ENCODE data around the gene PADI3. TPM values are rescaled to one million over a fixed set of nuclear protein-coding genes. Genes with fewer than 3 reads are reported as not detected.
"Not testable (repeated sequence)": the region's sequence is repeated elsewhere in the genome, so short reads cannot be mapped to it uniquely, and the experiment has no call there.

The PADI3 gene
- total and polyA plus RNA-seq, 4 experiments from 2014 or later, result not detected

DNA sequence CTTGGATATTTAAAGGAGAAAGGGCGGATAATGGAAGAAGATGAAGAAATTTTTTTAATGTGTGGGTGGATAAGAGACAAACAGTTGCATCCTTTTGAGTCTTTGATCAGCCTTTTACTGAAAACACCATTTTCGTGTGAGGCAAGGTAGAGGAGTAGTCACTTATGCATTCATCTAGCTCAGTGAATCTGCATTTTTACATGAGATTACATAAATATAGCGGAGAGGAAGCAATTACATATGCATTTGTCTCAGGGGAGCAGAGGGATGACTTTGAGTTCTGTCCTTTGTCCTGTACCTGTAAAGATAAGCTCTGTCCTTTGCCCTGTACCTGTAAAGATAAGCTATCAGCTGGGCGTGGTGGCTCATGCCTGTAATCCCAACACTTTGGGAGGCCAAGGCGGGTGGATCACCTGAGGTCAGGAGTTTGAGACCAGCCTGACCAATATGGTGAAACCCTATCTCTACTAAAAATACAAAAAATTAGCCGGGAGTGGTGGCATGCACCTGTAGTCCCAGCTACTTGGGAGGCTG lies 73.0 kb downstream of the PADI3 start:
- POLR2A ChIA-PET (ENCODE audit: partially characterized antibody); H3K4me3 ChIP-seq (ENCODE audit: low read length in 2 of 2); H3K36me3 Mint-ChIP-seq; H3K27ac Mint-ChIP-seq; H3K4me3 Mint-ChIP-seq; H3K36me3 ChIP-seq (ENCODE audit: insufficient read depth, low read length); H3K27me3 ChIP-seq (ENCODE audit: insufficient read depth, low read length); intact Hi-C loops (cut with micrococcal nuclease); H3K27ac ChIP-seq (ENCODE audit: low read depth, low read length); H3K9me3 Mint-ChIP-seq; H3K4me1 ChIP-seq (ENCODE audit: insufficient read depth, low read length); H3K9me3 ChIP-seq (ENCODE audit: control insufficient read depth in 1 of 2, low read length in 2 of 2); DNase-seq; H3K4me1 Mint-ChIP-seq: not testable (repeated sequence)
- CTCF ChIA-PET (ENCODE audit: partially characterized antibody), result interaction anchor here (0.7 kb wide), 1 partner anchor 198 kb away, joined by 3 read pairs; no protein-coding TSS in a partner anchor
- H3K27me3 Mint-ChIP-seq, result peaks cover 0 to 13% of the 10 kb centered on the region in 2 donors

DNA sequence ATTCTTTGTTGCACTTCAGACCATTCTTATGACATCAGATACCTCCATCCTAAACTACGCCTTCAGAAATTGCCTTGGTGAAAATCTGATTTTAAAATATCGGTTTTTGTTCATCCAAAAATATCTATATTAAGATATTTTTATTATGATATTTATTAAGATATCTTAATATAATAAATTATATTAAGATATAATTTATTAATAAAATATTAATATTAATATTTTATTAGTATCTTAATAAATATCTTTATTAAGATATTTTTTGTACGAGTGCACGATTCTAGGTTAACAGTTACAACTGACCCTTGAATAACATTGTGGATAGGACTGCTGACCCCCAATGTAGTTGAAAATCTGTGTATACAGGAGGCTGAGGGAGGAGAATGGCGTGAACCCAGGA lies 80.0 kb downstream of the PADI3 start:
- Histone ChIP-seq H3K27ac (ENCODE audit: low read depth, low read length) (no peak overlapping the region), H3K27me3 (ENCODE audit: insufficient read depth, low read length) (no peaks in the 10 kb centered on the region), H3K4me1 (ENCODE audit: insufficient read depth, low read length) (no peaks in the 10 kb centered on the region), H3K4me3 (ENCODE audit: low read length in 2 of 2) (no peak overlapping the region), H3K9me3 (ENCODE audit: control insufficient read depth in 1 of 2, low read length in 2 of 2) (no peaks in the 10 kb centered on the region), H3K36me3 (ENCODE audit: insufficient read depth, low read length) (no peaks in the 10 kb centered on the region)
- intact Hi-C loops (cut with micrococcal nuclease), result no loop called here
- no peaks in the 10 kb centered on the region for H3K36me3 Mint-ChIP-seq
- H3K27ac Mint-ChIP-seq, result no peak overlapping the region
- peaks cover 0 to 13% (median 5%) of the 10 kb centered on the region in 8 donors for H3K9me3 Mint-ChIP-seq
- peaks cover 10 to 16% of the 10 kb centered on the region in 2 donors for H3K27me3 Mint-ChIP-seq
- ChIA-PET CTCF (ENCODE audit: partially characterized antibody) (no interaction called here), POLR2A (ENCODE audit: partially characterized antibody) (no interaction called here)
- H3K4me1 Mint-ChIP-seq, result no peaks in the 10 kb centered on the region
- no peak for DNase-seq
- H3K4me3 Mint-ChIP-seq, result no peak overlapping the region

DNA sequence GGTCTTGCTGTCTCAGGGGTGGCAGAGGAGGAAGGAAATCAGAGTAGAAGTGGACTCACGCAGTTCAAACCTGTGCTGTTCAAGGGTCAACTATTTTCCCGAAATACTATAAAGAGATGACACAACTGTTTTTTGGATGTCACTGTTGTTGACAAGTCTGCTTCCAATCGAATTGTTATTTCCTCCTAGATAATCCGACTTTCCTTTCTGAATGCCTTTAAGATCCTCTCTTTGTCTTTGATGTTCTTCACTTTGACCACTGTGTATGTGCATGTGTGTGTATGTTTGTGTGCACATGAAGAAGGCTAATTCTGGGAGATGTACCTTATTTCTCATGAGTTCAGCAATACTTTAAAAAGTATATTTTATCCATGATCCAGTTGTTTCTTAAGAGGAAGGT lies 80.7 kb downstream of the PADI3 start:
- Mint-ChIP-seq H3K27ac (no peak overlapping the region), H3K36me3 (no peaks in the 10 kb centered on the region), H3K27me3 (peaks cover 9 to 16% of the 10 kb centered on the region in 2 donors), H3K4me1 (no peaks in the 10 kb centered on the region), H3K9me3 (peaks cover 0 to 11% (median 4%) of the 10 kb centered on the region in 8 donors), H3K4me3 (no peak overlapping the region)
- H3K27me3 ChIP-seq (ENCODE audit: insufficient read depth, low read length), result no peaks in the 10 kb centered on the region
- CTCF ChIA-PET (ENCODE audit: partially characterized antibody), result no interaction called here
- no peaks in the 10 kb centered on the region for H3K4me1 ChIP-seq (ENCODE audit: insufficient read depth, low read length)
- POLR2A ChIA-PET (ENCODE audit: partially characterized antibody), result no interaction called here
- no peak overlapping the region for H3K4me3 ChIP-seq (ENCODE audit: low read length in 2 of 2)
- H3K36me3 ChIP-seq (ENCODE audit: insufficient read depth, low read length), result no peaks in the 10 kb centered on the region
- no peak for DNase-seq
- no peaks in the 10 kb centered on the region for H3K9me3 ChIP-seq (ENCODE audit: control insufficient read depth in 1 of 2, low read length in 2 of 2)
- H3K27ac ChIP-seq (ENCODE audit: low read depth, low read length), result no peak overlapping the region
- intact Hi-C loops (cut with micrococcal nuclease), result loop anchor here (10.0 kb wide), 1 partner anchor 205 kb away; no protein-coding TSS in a partner anchor

DNA sequence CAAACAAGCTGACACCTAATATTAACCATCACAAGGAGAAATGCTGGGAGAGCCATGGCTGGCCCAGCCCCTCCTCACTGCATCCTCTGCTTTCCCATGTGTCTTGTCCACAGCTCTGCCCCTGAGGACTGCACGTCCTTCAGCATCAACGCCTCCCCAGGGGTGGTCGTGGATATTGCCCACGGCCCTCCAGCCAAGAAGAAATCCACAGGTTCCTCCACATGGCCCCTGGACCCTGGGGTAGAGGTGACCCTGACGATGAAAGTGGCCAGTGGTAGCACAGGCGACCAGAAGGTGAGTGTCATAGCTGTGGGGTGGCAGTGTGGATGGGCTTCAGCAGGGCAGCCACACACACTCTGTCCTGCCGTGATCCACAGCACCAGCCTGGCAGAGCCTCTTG lies 82.0 kb downstream of the PADI3 start:
- Histone ChIP-seq H3K27ac (ENCODE audit: low read depth, low read length) (no peak overlapping the region), H3K4me1 (ENCODE audit: insufficient read depth, low read length) (no peaks in the 10 kb centered on the region), H3K27me3 (ENCODE audit: insufficient read depth, low read length) (no peaks in the 10 kb centered on the region), H3K36me3 (ENCODE audit: insufficient read depth, low read length) (no peaks in the 10 kb centered on the region), H3K9me3 (ENCODE audit: control insufficient read depth in 1 of 2, low read length in 2 of 2) (no peaks in the 10 kb centered on the region), H3K4me3 (ENCODE audit: low read length in 2 of 2) (no peak overlapping the region)
- Mint-ChIP-seq H3K27ac (no peak overlapping the region), H3K4me3 (no peak overlapping the region), H3K27me3 (peaks cover 13 to 16% of the 10 kb centered on the region in 2 donors), H3K9me3 (peaks cover 0 to 9% (median 2%) of the 10 kb centered on the region in 8 donors), H3K36me3 (no peaks in the 10 kb centered on the region), H3K4me1 (peaks cover 0 to 1% (median 0%) of the 10 kb centered on the region in 4 donors)
- POLR2A ChIA-PET (ENCODE audit: partially characterized antibody), result no interaction called here
- no peak for DNase-seq
- CTCF ChIA-PET (ENCODE audit: partially characterized antibody), result no interaction called here
- intact Hi-C loops (cut with micrococcal nuclease), result loop anchor here (10.0 kb wide), 1 partner anchor 206 kb away; no protein-coding TSS in a partner anchor

DNA sequence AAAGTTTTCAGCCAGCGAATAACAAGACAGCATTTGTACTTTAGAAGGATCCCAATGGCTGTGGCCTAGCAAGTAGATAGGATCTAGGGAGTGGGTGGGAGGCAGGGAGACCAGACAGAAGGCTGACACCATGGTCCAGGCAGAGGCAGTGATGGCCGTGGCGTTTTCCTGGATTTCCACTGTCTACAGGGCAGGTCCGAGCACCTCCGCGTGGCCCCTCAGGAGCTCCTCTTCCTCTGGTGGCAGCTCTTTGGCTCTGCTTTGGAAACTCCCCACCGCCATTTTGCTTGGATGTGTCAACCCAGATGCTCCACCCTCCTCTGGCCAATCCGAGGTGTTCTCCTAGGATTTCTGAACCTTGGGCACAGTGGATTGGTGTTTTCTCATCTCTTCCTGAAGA lies 84.2 kb downstream of the PADI3 start:
- CTCF ChIA-PET (ENCODE audit: partially characterized antibody), result no interaction called here

More for the DNA sequence above, 84.2 kb downstream of the PADI3 start:
- no peaks in the 10 kb centered on the region for H3K27me3 ChIP-seq (ENCODE audit: insufficient read depth, low read length)
- H3K27ac ChIP-seq (ENCODE audit: low read depth, low read length), result no peak overlapping the region
- H3K9me3 ChIP-seq (ENCODE audit: control insufficient read depth in 1 of 2, low read length in 2 of 2), result no peaks in the 10 kb centered on the region
- Mint-ChIP-seq H3K36me3 (no peaks in the 10 kb centered on the region), H3K27me3 (peaks cover 13 to 20% of the 10 kb centered on the region in 2 donors), H3K27ac (no peak overlapping the region), H3K4me1 (peaks cover 0 to 3% (median 0%) of the 10 kb centered on the region in 4 donors), H3K4me3 (no peak overlapping the region), H3K9me3 (peaks cover 0 to 9% (median 2%) of the 10 kb centered on the region in 8 donors)
- H3K36me3 ChIP-seq (ENCODE audit: insufficient read depth, low read length), result no peaks in the 10 kb centered on the region
- no peak for DNase-seq
- H3K4me3 ChIP-seq (ENCODE audit: low read length in 2 of 2), result no peak overlapping the region
- intact Hi-C loops (cut with micrococcal nuclease), result loop anchor here (10.0 kb wide), 1 partner anchor 208 kb away; no protein-coding TSS in a partner anchor
- POLR2A ChIA-PET (ENCODE audit: partially characterized antibody), result no interaction called here
- H3K4me1 ChIP-seq (ENCODE audit: insufficient read depth, low read length), result no peaks in the 10 kb centered on the region

Small RNAs within 50 kb of the gene (microRNA-seq; reads per million reads assigned to microRNA genes)
- not detected for gene MIR3972 (ENCODE audit: borderline microRNAs expressed, borderline number of aligned reads, borderline replicate concordance)

Other genes with a start within 250 kb of the PADI3 start
- gene ATP13A2, start 237.2 kb upstream of the PADI3 start, total RNA-seq, result 10 to 100 TPM; 54.6 to 56.5 TPM
- gene ATP13A2, start 237.2 kb upstream of the PADI3 start, polyA plus RNA-seq, result 10 to 100 TPM; 24.6 to 60.4 TPM
- gene SDHB, start 195.1 kb upstream of the PADI3 start, total RNA-seq, result 10 to 100 TPM; 57.0 to 66.4 TPM
- 100 to 1,000 TPM; 152 to 219 TPM for gene SDHB, start 195.1 kb upstream of the PADI3 start, polyA plus RNA-seq
- under 1 TPM in 1 of 2 experiments, not detected in 1; 0.14 TPM for gene PADI2, start 129.6 kb upstream of the PADI3 start, total RNA-seq
- gene PADI2, start 129.6 kb upstream of the PADI3 start, polyA plus RNA-seq, result not detected
- gene PADI1, start 44.0 kb upstream of the PADI3 start, total RNA-seq, result not detected
- not detected for gene PADI1, start 44.0 kb upstream of the PADI3 start, polyA plus RNA-seq
- gene PADI4, start 59.1 kb downstream of the PADI3 start, total RNA-seq, result under 1 TPM in 1 of 2 experiments, not detected in 1; 0.14 TPM
- gene PADI4, start 59.1 kb downstream of the PADI3 start, polyA plus RNA-seq, result under 1 TPM in 1 of 2 donors, not detected in 1; 0.08 TPM
- not detected for gene PADI6, start 123.1 kb downstream of the PADI3 start, total RNA-seq
- under 1 TPM in 1 of 2 donors, not detected in 1; 0.10 TPM for gene PADI6, start 123.1 kb downstream of the PADI3 start, polyA plus RNA-seq
- gene RCC2, start 190.6 kb downstream of the PADI3 start, total RNA-seq, result 10 to 100 TPM; 38.5 to 41.2 TPM
- 10 to 100 TPM in 1 of 2 donors, 1 to 10 TPM in 1; 6.7 to 18.3 TPM for gene RCC2, start 190.6 kb downstream of the PADI3 start, polyA plus RNA-seq